Esophagus muscularis mucosa (tissue), 4 donors: Measurements from ENCODE around the gene DCDC2C.

Source experiments
- EP300 ChIP-seq: sonication (generic); formaldehyde crosslinking; IDR thresholded peaks from one replicate; pipeline ENCODE4 v1.6.1; 2017; ENCODE audit warnings: antibody characterized with exemption
- POLR2A ChIP-seq: fragments of 450-650 bp; IDR thresholded peaks from one replicate; pipeline ENCODE4 v1.6.1; 2017; ENCODE audit warnings: antibody characterized with exemption, moderate library complexity, mild to moderate bottlenecking, low read depth
- TF ChIP-seq, protein P1 (sequence below), 3 experiments: fragments of 200-600 bp in 2 of 3; fragments of 450-650 bp in 1 of 3; sonication (generic) in 2 of 3; IDR thresholded peaks; one replicate each; pipeline ENCODE4 v1.5.1; 2017 to 2019; ENCODE audit warnings: antibody characterized with exemption in 3 of 3, mild to moderate bottlenecking in 2 of 3, moderate library complexity in 1 of 3

DNA sequence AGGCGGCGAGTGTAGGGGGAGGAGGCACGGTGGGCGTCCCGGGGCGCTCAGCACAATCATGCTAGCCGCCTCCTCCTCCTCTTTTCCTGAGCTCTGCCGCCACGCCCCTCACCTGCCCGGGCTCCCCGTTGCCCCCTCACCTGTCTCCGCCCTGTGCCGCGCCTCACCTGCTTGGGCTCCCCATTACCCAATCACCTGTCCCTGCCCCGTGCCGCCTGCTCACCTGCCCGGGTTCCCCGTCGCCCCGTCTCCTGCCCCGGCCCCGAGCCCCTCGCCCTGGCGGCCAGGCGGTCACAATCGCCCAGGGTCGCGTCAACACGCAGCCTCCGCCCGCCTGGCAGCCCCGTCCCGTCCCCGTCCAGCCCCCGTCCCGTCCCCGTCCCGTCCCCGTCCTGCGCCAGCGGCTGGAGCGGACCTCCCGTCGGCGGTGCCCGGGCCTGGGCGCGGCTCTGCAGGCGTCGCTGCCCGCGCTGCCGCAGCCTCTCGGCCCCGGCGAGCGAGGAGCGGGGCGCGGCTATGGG is at the start of gene DCDC2C:
- TF ChIP-seq POLR2A: no peak
- TF ChIP-seq EP300: no peak
- TF ChIP-seq, protein P1, sequence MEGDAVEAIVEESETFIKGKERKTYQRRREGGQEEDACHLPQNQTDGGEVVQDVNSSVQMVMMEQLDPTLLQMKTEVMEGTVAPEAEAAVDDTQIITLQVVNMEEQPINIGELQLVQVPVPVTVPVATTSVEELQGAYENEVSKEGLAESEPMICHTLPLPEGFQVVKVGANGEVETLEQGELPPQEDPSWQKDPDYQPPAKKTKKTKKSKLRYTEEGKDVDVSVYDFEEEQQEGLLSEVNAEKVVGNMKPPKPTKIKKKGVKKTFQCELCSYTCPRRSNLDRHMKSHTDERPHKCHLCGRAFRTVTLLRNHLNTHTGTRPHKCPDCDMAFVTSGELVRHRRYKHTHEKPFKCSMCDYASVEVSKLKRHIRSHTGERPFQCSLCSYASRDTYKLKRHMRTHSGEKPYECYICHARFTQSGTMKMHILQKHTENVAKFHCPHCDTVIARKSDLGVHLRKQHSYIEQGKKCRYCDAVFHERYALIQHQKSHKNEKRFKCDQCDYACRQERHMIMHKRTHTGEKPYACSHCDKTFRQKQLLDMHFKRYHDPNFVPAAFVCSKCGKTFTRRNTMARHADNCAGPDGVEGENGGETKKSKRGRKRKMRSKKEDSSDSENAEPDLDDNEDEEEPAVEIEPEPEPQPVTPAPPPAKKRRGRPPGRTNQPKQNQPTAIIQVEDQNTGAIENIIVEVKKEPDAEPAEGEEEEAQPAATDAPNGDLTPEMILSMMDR (IDR thresholded peaks at IDR 0.05): no peak
